NCI-H510A treated with DMSO at 0.1 percent for 48 hours (cell line): ENCODE data around the gene CSAG1.
"Not testable (repeated sequence)": the region's sequence is repeated elsewhere in the genome, so short reads cannot be mapped to it uniquely, and the experiment has no call there.

ENCODE experiments used
- DNase-seq: peaks from one replicate; lab custom pipeline; 2025; lab: John Stamatoyannopoulos, UW

CSAG1 gene

GRCh38 chrX:152697952-152698931 is 35.3 kb downstream of the CSAG1 start, which contains the start of gene MAGEA3:
TSS of gene MAGEA3 (plus strand) at chrX:152698794. CDS start at chrX:152700833, 2,039 bp downstream.
- DNase-seq = not testable (repeated sequence)

- DNase-seq = not testable (repeated sequence)
Measured at GRCh38 chrX:152681012-152681411, 52.5 kb downstream of the CSAG1 start.
